Subcutaneous abdominal adipose tissue (tissue), 5 donors: ENCODE measurements around the gene NDUFV2.
A peak's percentile ranks its signal among the peaks of the same experiment; 100 is the strongest.

ENCODE experiments used
- H3K27ac ChIP-seq: one replicate; pipeline ENCODE4 v1.7.0; 2013; ENCODE audit warnings: low read depth, mild to moderate bottlenecking, inconsistent platforms, low read length, moderate library complexity
- H3K27me3 ChIP-seq, 5 donors: one replicate each; pipeline ENCODE4 v1.7.0; 2013; ENCODE audit warnings: low read length in 5 of 5, inconsistent platforms in 1 of 5; ENCODE audit not compliant: control insufficient read depth in 5 of 5, insufficient read depth in 4 of 5
- H3K36me3 ChIP-seq, 5 donors: one replicate each; pipeline ENCODE4 v1.7.0; 2013; ENCODE audit warnings: low read length in 5 of 5; ENCODE audit not compliant: control insufficient read depth in 5 of 5, insufficient read depth in 5 of 5
- H3K4me1 ChIP-seq, 5 donors: one replicate each; pipeline ENCODE4 v1.7.0; 2013; ENCODE audit warnings: low read length in 5 of 5, mild to moderate bottlenecking in 3 of 5, moderate library complexity in 1 of 5; ENCODE audit not compliant: control insufficient read depth in 5 of 5, insufficient read depth in 5 of 5
- H3K4me3 ChIP-seq, 5 donors: one replicate each; pipeline ENCODE4 v1.7.0; 2013; ENCODE audit warnings: low read length in 5 of 5, low read depth in 1 of 5
- H3K9ac ChIP-seq, 5 donors: one replicate each; pipeline ENCODE4 v1.7.0; 2013; ENCODE audit warnings: low read length in 5 of 5, mild to moderate bottlenecking in 4 of 5, moderate library complexity in 3 of 5
- H3K9me3 ChIP-seq, 5 donors: one replicate each; pipeline ENCODE4 v1.7.0; 2013; ENCODE audit warnings: low read length in 5 of 5; ENCODE audit not compliant: control insufficient read depth in 5 of 5
- donor health status: healthy.
- donor health status: healthy.
- donor health status: healthy.
- donor health status: healthy.
- donor health status: healthy.

NDUFV2 gene

DNA sequence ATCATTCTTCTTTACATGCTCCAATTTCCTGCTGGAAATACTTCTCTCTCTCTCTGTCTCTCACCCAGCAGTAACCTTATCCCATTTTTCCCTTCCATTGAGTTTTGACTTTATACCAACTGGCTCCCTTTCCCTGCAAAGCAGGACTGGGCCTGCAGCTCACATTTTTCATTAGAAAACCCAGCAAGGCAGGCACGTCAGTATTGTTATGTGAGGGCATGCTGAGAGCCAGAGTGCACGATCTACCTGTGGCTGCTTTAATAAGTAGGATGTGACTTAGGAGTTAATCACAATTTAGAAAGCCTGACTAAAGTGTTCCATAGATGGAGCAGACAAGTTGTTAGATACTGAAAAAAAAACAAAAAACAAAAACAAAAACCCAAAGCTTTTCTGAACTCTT, 5.2 kb upstream of the NDUFV2 start:
- H3K9ac ChIP-seq, result no peak overlapping the region
- H3K27me3 ChIP-seq, result no peaks in the 10 kb centered on the region
- peaks cover 0 to 15% (median 11%) of the 10 kb centered on the region in 5 donors for H3K4me1 ChIP-seq
- no peaks in the 10 kb centered on the region for H3K9me3 ChIP-seq
- no peak overlapping the region for H3K27ac ChIP-seq
- no peak overlapping the region for H3K4me3 ChIP-seq
- no peaks in the 10 kb centered on the region for H3K36me3 ChIP-seq

DNA sequence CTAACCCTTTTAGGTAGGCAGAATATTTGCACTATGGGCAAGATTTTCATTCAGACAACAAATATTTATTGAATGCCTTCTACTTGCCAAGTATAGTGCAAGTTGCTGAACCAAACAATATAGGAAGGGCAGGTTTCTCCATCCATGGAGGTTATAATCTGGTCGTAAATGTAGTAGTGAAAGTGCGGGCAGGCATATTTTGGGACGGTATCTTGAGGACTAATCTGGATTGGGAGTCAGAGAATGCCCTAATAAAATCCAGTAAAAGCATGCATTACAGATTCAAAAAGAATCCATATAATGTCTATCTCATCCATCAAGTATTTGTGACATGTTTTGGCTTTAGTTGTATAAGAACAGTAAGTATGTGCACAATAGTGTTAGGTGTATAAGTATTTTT, 1.7 kb upstream of the NDUFV2 start:
- H3K9me3 ChIP-seq, result no peaks in the 10 kb centered on the region
- H3K4me3 ChIP-seq, result no peak overlapping the region
- H3K4me1 ChIP-seq, result peaks cover 4 to 39% (median 31%) of the 10 kb centered on the region in 5 donors
- H3K9ac ChIP-seq, result no peak overlapping the region
- no peak overlapping the region for H3K27ac ChIP-seq
- no peaks in the 10 kb centered on the region for H3K36me3 ChIP-seq
- H3K27me3 ChIP-seq, result no peaks in the 10 kb centered on the region

DNA sequence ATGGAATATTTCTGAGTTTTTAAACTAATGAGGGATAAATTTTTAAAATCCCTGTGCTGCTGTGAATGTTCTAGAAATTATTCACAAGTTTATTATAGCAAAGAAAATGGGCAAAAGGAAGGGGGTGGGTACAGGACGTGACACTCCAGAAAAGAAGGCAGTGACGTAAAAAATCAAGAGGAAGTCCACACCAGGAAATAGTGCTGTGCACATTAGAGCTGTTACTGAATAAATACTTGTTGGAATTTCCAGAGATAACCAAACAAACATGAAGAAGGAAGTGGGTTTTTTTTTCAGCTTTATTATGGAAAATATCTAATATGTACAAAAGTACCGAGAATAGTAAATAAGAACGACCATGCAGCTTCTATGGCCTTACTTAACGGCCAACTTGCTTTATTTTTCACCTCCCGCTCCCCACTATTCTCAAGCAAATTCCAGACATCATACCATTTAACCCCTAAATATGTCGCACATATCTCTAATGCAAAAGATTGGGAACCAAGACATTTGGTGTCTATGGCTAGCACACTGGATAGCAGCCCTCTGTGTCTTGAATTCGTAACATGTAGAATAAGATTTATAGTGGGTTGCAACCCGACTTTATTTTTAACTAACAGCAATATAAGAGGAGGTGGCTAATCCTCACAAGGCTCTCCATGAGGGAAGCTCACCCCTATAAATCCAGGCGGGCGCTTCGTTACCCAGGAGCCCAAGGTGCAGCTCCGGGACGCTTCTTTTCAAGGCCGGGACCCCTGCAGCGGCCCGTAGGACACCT, 580 bp upstream of the NDUFV2 start:
- Histone ChIP-seq H3K4me1 (peaks cover 4 to 50% (median 42%) of the 10 kb centered on the region in 5 donors), H3K27me3 (no peaks in the 10 kb centered on the region), H3K9ac (peak overlapping the region in 4 of 5 donors; percentile 65 to 87 (median 80)), H3K27ac (peak overlapping the region; percentile 95), H3K9me3 (no peaks in the 10 kb centered on the region), H3K36me3 (no peaks in the 10 kb centered on the region), H3K4me3 (peak overlapping the region; percentile 73 to 88 (median 78))

DNA sequence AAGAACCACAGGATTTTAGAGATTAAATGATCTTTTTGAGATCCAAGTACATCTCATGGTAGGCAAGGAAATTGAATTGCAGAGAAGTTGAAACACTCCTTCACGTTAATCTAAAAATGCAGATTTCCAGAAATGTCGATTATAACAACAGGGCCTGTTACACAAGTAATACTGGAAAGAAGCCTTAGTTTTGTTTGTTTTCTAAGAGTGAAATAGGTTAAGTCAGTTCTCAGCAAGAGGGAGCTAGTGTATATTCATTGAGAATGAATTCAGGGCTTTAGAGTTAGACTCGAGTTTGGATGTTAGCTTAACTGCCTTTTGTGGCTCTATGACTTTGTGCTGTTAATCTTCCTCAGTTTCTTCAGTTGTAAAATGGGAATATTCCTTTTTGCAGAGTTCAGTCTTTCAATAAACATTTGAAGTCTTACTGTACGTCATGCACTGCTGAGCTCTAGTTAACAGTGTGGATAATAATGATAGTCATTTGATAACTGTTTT, 926 bp downstream of the NDUFV2 start:
- Histone ChIP-seq H3K4me1 (peaks cover 4 to 60% (median 54%) of the 10 kb centered on the region in 5 donors), H3K27me3 (no peaks in the 10 kb centered on the region), H3K36me3 (no peaks in the 10 kb centered on the region), H3K9ac (peak overlapping the region; percentile 39 to 95 (median 81)), H3K9me3 (no peaks in the 10 kb centered on the region), H3K4me3 (peak overlapping the region; percentile 73 to 92 (median 88)), H3K27ac (peak overlapping the region; percentile 95)

DNA sequence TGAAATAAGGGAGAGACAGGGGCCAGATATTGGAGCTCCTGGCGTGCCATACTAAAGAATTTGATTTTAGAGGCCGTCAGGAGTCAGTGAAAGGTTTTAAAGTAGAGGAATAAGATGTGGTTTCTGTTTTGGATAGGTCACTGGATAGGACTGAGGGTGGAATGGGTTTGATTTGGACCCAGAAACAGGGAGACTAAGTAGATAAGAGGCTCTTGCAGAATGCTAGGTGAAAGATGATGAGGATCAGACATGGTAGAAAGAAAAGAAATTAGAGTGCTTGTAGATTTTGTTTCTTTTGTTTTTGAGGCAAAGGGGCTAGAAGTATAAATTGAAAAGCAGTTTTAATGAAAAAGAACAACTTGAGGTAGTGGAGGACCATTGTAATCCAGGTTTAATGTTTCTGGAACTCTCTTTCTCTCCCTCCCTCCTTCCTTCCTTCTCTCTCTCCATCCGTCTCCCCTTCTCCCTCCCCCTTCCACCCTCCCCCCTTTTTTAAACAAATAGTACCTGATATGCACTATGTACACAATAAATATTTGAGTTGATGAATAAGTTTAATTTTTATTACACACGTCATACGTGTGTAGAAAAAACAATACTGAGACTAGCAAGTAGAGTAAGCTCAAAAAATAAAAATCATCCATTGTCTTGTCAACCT, 1.9 kb downstream of the NDUFV2 start:
- peak overlapping the region; percentile 95 for H3K27ac ChIP-seq
- peak overlapping the region; percentile 73 to 92 (median 88) for H3K4me3 ChIP-seq
- no peaks in the 10 kb centered on the region for H3K36me3 ChIP-seq
- peak overlapping the region; percentile 39 to 95 (median 81) for H3K9ac ChIP-seq
- no peaks in the 10 kb centered on the region for H3K27me3 ChIP-seq
- no peaks in the 10 kb centered on the region for H3K9me3 ChIP-seq
- H3K4me1 ChIP-seq, result peaks cover 4 to 67% (median 59%) of the 10 kb centered on the region in 5 donors

DNA sequence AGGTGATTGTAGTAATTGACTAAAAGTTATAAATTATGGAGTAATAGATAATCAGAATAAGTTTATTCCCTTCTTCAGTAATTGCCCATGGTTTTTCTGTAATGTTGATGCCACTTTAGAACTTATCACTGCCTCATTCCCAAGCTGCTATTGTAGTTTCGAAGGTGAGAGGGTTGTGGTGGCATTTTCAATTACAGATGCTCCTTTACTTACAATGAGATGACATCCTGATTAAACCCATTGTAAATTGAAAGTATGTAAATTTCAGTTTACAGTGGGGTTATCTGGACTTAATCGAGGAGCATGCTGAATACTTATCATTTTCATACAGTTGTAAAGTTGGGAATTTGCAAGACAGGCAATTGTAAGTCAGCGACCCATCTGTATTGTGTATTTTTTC, 2.9 kb downstream of the NDUFV2 start:
- peak overlapping the region in 3 of 5 donors; percentile 49 to 95 (median 81) for H3K9ac ChIP-seq
- H3K36me3 ChIP-seq, result no peaks in the 10 kb centered on the region
- H3K27me3 ChIP-seq, result no peaks in the 10 kb centered on the region
- peaks cover 4 to 77% (median 68%) of the 10 kb centered on the region in 5 donors for H3K4me1 ChIP-seq
- peak overlapping the region; percentile 62 for H3K27ac ChIP-seq
- H3K4me3 ChIP-seq, result peak overlapping the region in 1 of 5 donors; percentile 2
- no peaks in the 10 kb centered on the region for H3K9me3 ChIP-seq

DNA sequence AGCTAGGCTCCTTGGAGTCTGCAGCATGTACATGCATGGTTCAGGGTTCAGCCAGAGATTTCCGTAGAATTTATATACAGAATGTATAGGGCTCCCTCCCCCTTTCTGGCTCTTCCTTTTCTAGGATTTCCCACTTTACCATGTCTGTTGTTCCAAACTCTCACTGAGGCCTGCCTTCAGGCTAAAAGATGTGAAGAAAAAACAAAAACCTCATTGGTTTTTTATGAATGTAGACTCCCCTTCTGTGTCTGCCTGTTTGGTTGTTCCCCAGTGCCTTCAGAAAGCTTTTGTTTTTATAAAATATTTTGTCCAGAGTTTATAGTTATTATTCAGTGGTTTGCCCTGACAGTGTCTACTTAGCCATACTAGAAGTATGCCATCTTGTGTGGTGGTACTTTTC, 3.6 kb downstream of the NDUFV2 start:
- H3K27me3 ChIP-seq, result no peaks in the 10 kb centered on the region
- H3K27ac ChIP-seq, result peak overlapping the region; percentile 62
- H3K36me3 ChIP-seq, result no peaks in the 10 kb centered on the region
- H3K4me1 ChIP-seq, result peaks cover 4 to 82% (median 73%) of the 10 kb centered on the region in 5 donors
- peak overlapping the region in 3 of 5 donors; percentile 45 to 81 (median 64) for H3K9ac ChIP-seq
- H3K9me3 ChIP-seq, result no peaks in the 10 kb centered on the region
- peak overlapping the region in 1 of 5 donors; percentile 12 for H3K4me3 ChIP-seq

DNA sequence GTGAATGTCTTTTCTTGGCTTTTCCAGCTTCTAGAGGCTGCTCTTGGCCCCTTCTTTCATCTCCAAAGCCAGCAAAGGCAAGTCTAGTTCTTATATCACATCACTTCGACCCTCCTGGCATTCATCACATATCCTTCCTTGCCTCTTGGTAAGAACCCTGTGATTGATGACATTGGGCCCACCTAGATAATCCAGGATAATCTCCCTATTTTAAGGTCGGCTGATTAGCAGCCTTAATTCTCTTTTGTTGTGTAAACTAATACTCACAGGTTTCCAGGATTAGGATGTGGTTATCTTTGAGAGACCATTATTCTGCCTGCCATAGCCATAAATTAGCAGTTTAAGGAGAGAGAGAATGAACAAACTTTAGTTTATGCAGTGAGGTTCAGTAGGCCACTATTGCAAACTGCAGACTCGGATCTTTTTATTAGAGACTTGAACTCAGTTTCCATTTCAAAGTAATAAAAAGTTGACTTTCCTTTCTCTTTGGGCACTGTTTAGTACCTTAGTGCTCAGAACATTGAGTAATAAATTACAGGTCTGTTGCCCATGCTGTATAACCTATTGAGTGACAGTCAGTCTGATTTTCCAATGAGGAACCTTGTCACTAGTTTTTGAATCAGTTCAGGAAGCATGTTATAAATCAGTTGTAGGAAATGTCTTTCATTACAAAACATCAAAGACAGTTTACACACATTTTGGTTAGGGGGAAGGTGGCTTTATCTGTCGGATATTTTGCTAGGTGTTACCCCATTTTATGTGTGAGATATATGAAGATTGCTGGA, 4.5 kb downstream of the NDUFV2 start:
- H3K9ac ChIP-seq, result peak overlapping the region in 3 of 5 donors; percentile 26 to 64 (median 31)
- H3K4me3 ChIP-seq, result no peak overlapping the region
- H3K36me3 ChIP-seq, result no peaks in the 10 kb centered on the region
- no peaks in the 10 kb centered on the region for H3K9me3 ChIP-seq
- H3K27ac ChIP-seq, result peak overlapping the region; percentile 62
- peaks cover 4 to 78% (median 71%) of the 10 kb centered on the region in 5 donors for H3K4me1 ChIP-seq
- H3K27me3 ChIP-seq, result no peaks in the 10 kb centered on the region

DNA sequence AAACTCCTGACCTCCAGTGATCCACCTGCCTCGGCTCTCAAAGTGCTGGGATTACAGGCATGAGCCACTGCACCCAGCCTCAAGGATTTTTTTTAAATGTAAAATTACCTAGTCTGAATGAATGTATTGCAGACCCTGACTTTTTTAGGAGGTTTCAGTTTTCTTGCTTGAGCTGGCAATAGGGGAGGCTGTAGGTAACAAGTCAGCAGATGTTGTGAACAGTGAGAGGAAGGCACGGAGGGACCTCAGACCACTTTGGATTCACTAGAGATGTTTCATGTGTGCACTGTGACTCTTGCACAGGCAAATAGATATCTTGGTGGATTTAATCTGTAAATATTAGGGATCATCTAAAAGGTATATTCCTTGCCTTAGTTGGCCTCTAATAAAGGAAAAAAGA, 6.4 kb downstream of the NDUFV2 start:
- Histone ChIP-seq H3K36me3 (no peaks in the 10 kb centered on the region), H3K9ac (peak overlapping the region in 2 of 5 donors; percentile 32 to 35), H3K9me3 (no peaks in the 10 kb centered on the region), H3K27me3 (no peaks in the 10 kb centered on the region), H3K27ac (peak overlapping the region; percentile 68), H3K4me1 (peaks cover 4 to 81% (median 69%) of the 10 kb centered on the region in 5 donors), H3K4me3 (no peak overlapping the region)
